Activated CD4-positive, alpha-beta memory T cell treated with anti-CD3 and anti-CD28 coated beads for 36 hours (primary cell): ENCODE data around the gene EPOP. TPM values are rescaled to one million over a fixed set of nuclear protein-coding genes. Genes with fewer than 3 reads are reported as not detected.

ENCODE experiments used
- CTCF ChIA-PET: fragments of 350-600 bp; sonication (Branson Sonifier 250); formaldehyde crosslinking; loops from one replicate; lab custom pipeline; 2021; ENCODE audit warnings: antibody characterized with exemption, inconsistent platforms; lab: Charles Lee
- POLR2A ChIA-PET: fragments of 350-600 bp; sonication (Branson Sonifier 250); formaldehyde crosslinking; loops from one replicate; lab custom pipeline; 2021; ENCODE audit warnings: antibody characterized with exemption; lab: Charles Lee
- DNase-seq: peaks from one replicate; pipeline ENCODE4 v3.0.0-alpha.2; 2020
- H3K27ac Mint-ChIP-seq: one replicate; pipeline ENCODE4 v1.8.0; 2021; ENCODE audit warnings: mixed read lengths
- H3K27me3 Mint-ChIP-seq: one replicate; pipeline ENCODE4 v1.8.0; 2021; ENCODE audit warnings: mixed read lengths
- H3K36me3 Mint-ChIP-seq: one replicate; pipeline ENCODE4 v1.8.0; 2021; ENCODE audit warnings: mixed read lengths
- H3K4me1 Mint-ChIP-seq: one replicate; pipeline ENCODE4 v1.8.0; 2021; ENCODE audit warnings: low read depth, mixed read lengths
- H3K4me3 Mint-ChIP-seq: one replicate; pipeline ENCODE4 v1.8.0; 2021; ENCODE audit warnings: mild to moderate bottlenecking, mixed read lengths
- H3K9me3 Mint-ChIP-seq: one replicate; pipeline ENCODE4 v1.8.0; 2021; ENCODE audit warnings: mixed read lengths
- intact Hi-C: fragments of 100-400 bp; cut with micrococcal nuclease; formaldehyde crosslinking; loops from one replicate; pipeline ENCODE4 v1.15.1; 2023
- total RNA-seq, 2 experiments: library from RNA; stranded (reverse); gene quantifications; one replicate each; pipeline ENCODE4 v1.2.3, GENCODE V29; 2021

EPOP gene
- total RNA-seq, 2 experiments from 2014 or later = 37.1 to 38.0 TPM

DNA sequence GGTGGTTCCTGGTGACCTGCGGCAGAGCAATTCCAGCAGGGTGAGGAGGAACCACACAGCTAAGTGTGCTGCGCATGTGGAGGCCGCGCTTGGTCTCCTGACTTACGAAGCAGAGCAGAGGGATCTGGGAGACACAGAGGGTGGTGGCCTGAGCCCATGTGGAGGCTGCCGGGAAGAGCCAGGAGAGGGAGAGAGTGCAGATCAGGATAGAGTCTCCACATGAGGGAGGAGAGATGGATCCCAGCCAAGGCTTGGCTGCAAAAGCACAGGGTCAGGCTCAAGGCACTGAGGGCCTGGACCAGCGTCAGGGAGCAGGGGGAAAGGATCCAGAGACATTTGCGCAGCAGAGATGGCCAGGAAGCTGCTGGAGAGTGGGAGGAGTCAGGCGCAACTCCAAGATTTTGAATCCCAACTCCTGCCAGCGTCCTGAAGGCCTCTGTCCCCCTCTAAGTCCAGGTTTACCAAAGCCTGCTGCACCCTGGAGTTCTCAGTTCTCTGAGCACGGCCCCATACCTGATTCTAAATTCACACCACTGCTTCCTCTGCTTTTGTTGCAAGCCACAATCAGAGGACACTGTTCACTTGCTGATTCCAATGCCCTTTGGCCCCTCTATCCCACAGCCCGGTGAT, 19.1 kb upstream of the EPOP start:
- no peak for DNase-seq
- intact Hi-C loops = no loop called here
- ChIA-PET POLR2A (interaction anchor here (0.6 kb wide), 1 partner anchor 1419 kb away, joined by 3 read pairs; no protein-coding TSS in a partner anchor), CTCF (interaction anchor here (1.0 kb wide), 1 partner anchor 17 kb away, joined by 3 read pairs; no protein-coding TSS in a partner anchor)
- Mint-ChIP-seq H3K27me3 (no peaks in the 10 kb centered on the region), H3K9me3 (no peaks in the 10 kb centered on the region), H3K27ac (no peak overlapping the region), H3K4me1 (peaks cover 17% of the 10 kb centered on the region), H3K36me3 (no peaks in the 10 kb centered on the region), H3K4me3 (no peak overlapping the region)

DNA sequence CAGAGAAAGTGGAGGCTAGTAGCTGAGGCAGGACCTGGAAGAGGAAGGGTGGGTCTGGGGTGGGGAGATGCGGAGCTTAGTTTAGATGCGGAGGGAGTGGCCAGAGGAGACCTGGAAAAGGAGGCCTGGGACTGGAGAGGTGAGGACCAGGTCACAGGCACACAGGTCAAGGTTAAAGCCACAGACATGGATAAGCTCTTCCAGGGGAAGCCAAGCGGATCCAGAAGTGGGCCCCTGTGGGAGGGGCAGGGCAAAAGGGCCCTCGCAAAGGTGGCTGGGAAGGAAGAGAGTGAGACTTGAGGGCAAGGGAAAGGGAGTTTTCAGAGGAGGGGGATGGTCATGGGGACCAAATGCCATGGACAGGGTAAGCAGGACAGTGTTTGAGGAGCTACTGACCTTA, 16.4 kb upstream of the EPOP start:
- Mint-ChIP-seq H3K27ac (no peak overlapping the region), H3K4me1 (peaks cover 5% of the 10 kb centered on the region), H3K27me3 (no peaks in the 10 kb centered on the region), H3K36me3 (no peaks in the 10 kb centered on the region), H3K4me3 (no peak overlapping the region), H3K9me3 (no peaks in the 10 kb centered on the region)
- DNase-seq = no peak
- POLR2A ChIA-PET = no interaction called here
- CTCF ChIA-PET = interaction anchor here (0.8 to 2.3 kb wide), 4 partner anchors 14 to 133 kb away, joined by 3 to 8 read pairs (median 6); no protein-coding TSS in a partner anchor
- intact Hi-C loops = no loop called here

DNA sequence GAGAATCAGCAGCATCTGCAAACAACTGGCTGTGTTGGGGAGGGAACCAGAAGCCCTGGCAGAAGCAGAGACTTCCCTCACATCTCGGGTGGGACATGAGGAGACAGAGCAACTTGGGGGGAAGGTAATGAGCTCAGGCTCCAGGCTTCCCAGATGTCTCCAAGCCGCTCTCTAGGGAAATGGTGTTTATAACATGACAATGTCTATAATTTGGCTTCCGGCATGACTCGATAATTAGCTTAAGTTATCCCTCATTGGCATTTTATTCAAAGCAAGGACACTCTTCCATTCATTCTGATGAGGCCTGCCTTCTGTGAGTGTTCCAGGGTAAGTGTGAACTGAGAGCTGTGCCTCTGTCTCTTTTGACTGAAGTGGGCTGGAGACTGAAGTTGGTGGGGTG, 15.6 kb upstream of the EPOP start:
- ChIA-PET POLR2A (interaction anchor here (0.7 kb wide), 1 partner anchor 73 kb away, joined by 3 read pairs; no protein-coding TSS in a partner anchor), CTCF (interaction anchor here (1.8 to 2.3 kb wide), 3 partner anchors 13 to 45 kb away, joined by 6 to 8 read pairs (median 7); no protein-coding TSS in a partner anchor)
- intact Hi-C loops = no loop called here

DNA sequence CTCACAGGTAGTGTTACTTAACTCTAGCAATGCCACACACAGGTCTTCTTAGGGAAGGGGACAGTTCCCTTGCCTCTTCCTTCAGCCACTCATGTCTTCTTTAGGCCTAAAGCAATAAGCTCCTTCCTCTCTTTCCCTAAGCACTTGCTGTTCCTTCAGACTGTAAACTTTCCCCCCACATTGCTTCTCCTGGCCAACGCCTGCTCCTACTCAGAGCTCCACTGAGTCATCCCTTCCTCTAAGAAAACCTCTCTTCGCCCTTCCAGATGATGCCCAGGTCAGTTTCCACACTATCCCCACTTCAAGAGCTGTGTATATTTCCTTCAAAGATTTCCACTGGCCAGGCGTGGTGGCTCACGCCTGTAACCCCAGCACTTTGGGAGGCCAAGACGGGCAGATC, 12.5 kb upstream of the EPOP start:
- Mint-ChIP-seq H3K4me1 (peaks cover 5% of the 10 kb centered on the region), H3K27me3 (no peaks in the 10 kb centered on the region), H3K4me3 (no peak overlapping the region), H3K36me3 (no peaks in the 10 kb centered on the region), H3K27ac (no peak overlapping the region), H3K9me3 (no peaks in the 10 kb centered on the region)
- POLR2A ChIA-PET = interaction anchor here (0.8 kb wide), 1 partner anchor 11 kb away, joined by 4 read pairs; no protein-coding TSS in a partner anchor
- CTCF ChIA-PET = interaction anchor here (1.0 to 3.1 kb wide), 3 partner anchors 10 to 48 kb away, joined by 3 to 13 read pairs (median 8); no protein-coding TSS in a partner anchor
- no peak for DNase-seq
- intact Hi-C loops = no loop called here

More for the DNA sequence above, 15.6 kb upstream of the EPOP start:
- Mint-ChIP-seq H3K4me1 (peaks cover 5% of the 10 kb centered on the region), H3K36me3 (no peaks in the 10 kb centered on the region), H3K4me3 (no peak overlapping the region), H3K27me3 (no peaks in the 10 kb centered on the region), H3K9me3 (no peaks in the 10 kb centered on the region), H3K27ac (no peak overlapping the region)
- DNase-seq = no peak

DNA sequence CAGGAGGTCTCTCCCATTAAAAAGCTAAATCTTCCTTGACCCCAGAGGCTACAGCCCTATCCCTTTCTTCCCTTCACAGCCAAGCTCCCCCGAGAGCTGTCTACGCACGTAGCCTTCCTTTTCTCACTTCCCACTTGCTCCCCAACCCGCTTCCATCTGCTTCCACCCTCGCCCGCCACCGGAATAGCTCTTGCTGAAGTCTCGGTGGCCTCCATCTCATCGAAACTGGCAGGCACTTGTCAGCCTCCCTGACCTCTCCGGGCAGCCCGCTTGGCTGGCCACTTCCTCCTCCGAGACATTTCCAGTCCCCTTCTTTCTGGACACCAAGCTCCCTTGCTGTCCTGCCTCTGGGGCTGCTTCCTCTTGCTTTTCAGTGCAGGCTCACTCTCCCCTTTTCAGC, 10.7 kb upstream of the EPOP start:
- Mint-ChIP-seq H3K27ac (no peak overlapping the region), H3K27me3 (no peaks in the 10 kb centered on the region), H3K9me3 (no peaks in the 10 kb centered on the region), H3K4me1 (peaks cover 5% of the 10 kb centered on the region), H3K4me3 (no peak overlapping the region), H3K36me3 (no peaks in the 10 kb centered on the region)
- CTCF ChIA-PET = interaction anchor here (1.6 to 3.1 kb wide), 2 partner anchors 46 to 49 kb away, joined by 3 to 13 read pairs; no protein-coding TSS in a partner anchor
- intact Hi-C loops = no loop called here
- DNase-seq = no peak
- POLR2A ChIA-PET = no interaction called here

DNA sequence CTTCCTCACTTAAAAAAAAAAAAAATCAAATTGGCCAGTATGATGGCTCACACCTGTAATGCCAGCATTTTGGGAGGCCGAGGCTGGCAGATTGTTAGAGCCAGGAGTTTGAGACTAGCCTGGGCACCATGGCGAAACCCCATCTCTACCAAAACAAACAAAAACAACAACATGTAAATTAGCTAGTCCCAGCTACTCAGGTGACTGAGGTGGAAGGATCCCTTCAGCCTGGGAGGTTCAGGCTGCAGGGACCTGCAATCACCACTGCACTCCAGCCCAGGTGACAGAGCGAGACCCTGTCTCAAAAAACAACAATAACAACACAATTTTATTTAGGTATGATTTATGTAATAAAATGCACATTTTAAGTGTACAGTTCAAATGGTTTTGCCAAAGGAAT, 6.3 kb upstream of the EPOP start:
- H3K4me3 Mint-ChIP-seq = no peak overlapping the region
- H3K9me3 Mint-ChIP-seq = no peaks in the 10 kb centered on the region
- no peaks in the 10 kb centered on the region for H3K36me3 Mint-ChIP-seq
- peaks cover 13% of the 10 kb centered on the region for H3K4me1 Mint-ChIP-seq
- ChIA-PET CTCF (interaction anchor here (1.4 to 10.4 kb wide), 3 partner anchors 13 to 53 kb away, joined by 3 to 210 read pairs (median 5); partner anchors contain the start of gene CISD3), POLR2A (no interaction called here)
- no peaks in the 10 kb centered on the region for H3K27me3 Mint-ChIP-seq
- intact Hi-C loops = no loop called here
- H3K27ac Mint-ChIP-seq = no peak overlapping the region
- DNase-seq = no peak

DNA sequence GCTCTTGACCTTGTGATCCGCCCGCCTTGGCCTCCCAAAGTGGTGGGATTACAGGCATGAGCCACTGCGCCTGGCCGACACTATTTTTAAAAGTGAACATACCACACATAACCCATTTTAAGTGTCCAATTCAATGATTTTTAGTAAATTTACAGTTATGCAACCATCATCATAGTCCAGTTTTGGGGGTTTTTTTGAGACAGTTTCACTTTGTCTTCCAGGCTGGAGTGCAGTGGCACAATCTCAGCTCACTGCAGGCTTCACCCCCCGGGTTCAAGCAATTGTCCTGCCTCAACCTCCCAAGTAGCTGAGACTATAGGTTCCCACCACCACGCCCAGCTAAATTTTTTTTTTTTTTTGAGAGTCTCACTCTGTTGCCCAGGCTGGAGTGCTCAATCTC, 3.1 kb upstream of the EPOP start:
- no peak overlapping the region for H3K4me3 Mint-ChIP-seq
- peaks cover 2% of the 10 kb centered on the region for H3K36me3 Mint-ChIP-seq
- peaks cover 27% of the 10 kb centered on the region for H3K4me1 Mint-ChIP-seq
- ChIA-PET POLR2A (interaction anchor here (0.6 to 5.7 kb wide), 4 partner anchors 25 to 192 kb away, joined by 3 to 100 read pairs (median 4); partner anchors contain the start of gene MLLT6), CTCF (interaction anchor here (0.7 to 10.4 kb wide), 12 partner anchors 10 to 487 kb away, joined by 3 to 210 read pairs (median 6); partner anchors contain the start of genes CISD3 and PSMB3)
- no peak for DNase-seq
- H3K27ac Mint-ChIP-seq = no peak overlapping the region
- no peaks in the 10 kb centered on the region for H3K9me3 Mint-ChIP-seq
- no peaks in the 10 kb centered on the region for H3K27me3 Mint-ChIP-seq
- intact Hi-C loops = loop anchor here (1.0 kb wide), 3 partner anchors 23 to 73 kb away; no protein-coding TSS in a partner anchor

DNA sequence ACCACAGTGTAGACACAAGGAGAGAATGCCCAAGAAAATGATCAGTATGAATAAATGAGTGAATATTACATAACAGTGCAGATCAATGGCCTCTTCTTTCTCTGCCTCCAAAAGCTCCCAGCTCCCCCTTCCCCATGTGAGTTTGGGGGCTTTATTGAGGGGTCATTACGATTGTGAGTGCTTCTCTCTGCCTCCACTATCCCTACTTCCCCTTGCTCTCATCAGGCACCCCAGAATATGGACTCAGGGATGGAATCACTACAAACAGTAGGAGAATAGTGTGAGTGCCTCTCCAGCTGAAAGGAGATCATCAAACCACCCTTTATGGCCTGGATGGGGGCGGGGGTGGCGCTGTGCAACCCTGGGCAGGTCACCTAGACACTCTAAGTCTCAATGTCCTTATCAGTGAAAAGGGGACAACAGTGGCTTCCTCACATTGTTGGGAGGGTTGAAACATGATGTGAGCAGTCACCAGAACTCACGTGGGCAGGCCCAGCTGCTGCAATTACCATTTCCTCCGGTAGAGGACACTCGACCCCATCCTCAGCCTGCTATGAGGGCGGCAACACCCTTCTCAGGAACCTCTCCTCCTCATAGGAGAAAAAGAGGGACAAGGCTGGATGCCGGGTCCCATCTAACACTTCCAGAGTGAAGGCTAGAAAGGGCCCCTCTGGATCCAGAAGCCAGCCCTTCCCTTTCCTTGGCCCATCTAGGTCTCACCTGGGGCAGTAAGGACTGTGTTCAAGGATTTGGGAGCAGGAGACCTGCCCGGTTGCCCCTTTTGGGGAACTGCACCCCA, 2.1 kb upstream of the EPOP start:
- Mint-ChIP-seq H3K4me1 (peaks cover 34% of the 10 kb centered on the region), H3K27ac (peak overlapping the region; percentile 93), H3K4me3 (no peak overlapping the region), H3K9me3 (no peaks in the 10 kb centered on the region), H3K36me3 (peaks cover 5% of the 10 kb centered on the region), H3K27me3 (peaks cover 2% of the 10 kb centered on the region)
- CTCF ChIA-PET = interaction anchor here (0.5 to 10.4 kb wide), 24 partner anchors 10 to 476 kb away, joined by 3 to 210 read pairs (median 6); partner anchors contain the start of genes CISD3, MLLT6, PIP4K2B and PSMB3
- peak; percentile 93 for DNase-seq
- POLR2A ChIA-PET = interaction anchor here (1.0 to 5.7 kb wide), 6 partner anchors 11 to 57 kb away, joined by 4 to 100 read pairs (median 4); partner anchors contain the start of genes CISD3 and MLLT6
- intact Hi-C loops = loop anchor here (1.0 kb wide), 3 partner anchors 24 to 74 kb away; no protein-coding TSS in a partner anchor

DNA sequence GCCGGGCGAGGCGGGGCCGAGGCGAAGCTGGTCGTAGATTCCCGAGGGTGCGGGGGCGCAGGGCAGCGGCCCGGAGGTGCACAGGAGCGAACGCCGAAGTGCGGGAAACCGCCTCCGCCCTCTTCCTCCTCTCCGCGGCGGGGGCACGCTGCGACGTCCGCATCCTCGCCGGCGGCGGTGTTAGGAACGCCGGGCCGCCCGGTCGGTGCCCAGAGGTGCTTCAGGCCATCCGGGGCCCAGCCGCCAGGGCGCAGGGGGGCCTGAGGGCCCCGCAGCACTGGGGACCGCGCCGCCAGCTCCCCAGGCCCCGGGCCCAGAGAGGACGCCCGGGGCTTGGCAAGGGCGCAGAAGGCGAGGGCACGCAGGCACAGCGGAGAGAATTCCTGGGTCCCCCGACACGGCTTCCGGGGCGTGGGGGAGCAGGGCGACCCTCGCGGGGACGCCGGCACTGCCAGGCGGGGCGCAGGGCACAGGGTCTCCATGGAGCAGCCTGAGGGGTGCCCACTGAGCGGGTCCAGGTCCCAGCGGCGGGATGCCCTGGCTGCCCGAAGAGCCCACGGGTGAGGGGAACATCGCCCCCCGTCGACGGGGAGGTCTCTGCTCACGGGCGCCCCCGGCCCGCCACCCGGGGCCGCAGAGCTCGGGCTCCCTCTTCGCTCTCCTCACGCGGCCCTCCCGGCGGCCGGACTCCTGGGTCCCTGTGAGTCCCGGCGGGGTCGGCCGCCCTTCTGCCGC, 576 bp downstream of the EPOP start:
- peaks cover 46% of the 10 kb centered on the region for H3K4me1 Mint-ChIP-seq
- intact Hi-C loops = loop anchor here (5.0 kb wide), 1 partner anchor 67 kb away; the partner anchor contains the start of gene SRCIN1
- H3K27ac Mint-ChIP-seq = no peak overlapping the region
- peak overlapping the region; percentile 56 for H3K4me3 Mint-ChIP-seq
- ChIA-PET CTCF (interaction anchor here (0.6 to 10.4 kb wide), 7 partner anchors 9 to 116 kb away, joined by 3 to 210 read pairs (median 13); partner anchors contain the start of genes CISD3, MLLT6 and PSMB3), POLR2A (interaction anchor here (2.4 to 5.7 kb wide), 2 partner anchors 29 to 57 kb away, joined by 10 to 100 read pairs; partner anchors contain the start of genes CISD3 and MLLT6)
- H3K27me3 Mint-ChIP-seq = peaks cover 16% of the 10 kb centered on the region
- peak; percentile 60 for DNase-seq
- no peaks in the 10 kb centered on the region for H3K9me3 Mint-ChIP-seq
- H3K36me3 Mint-ChIP-seq = peaks cover 8% of the 10 kb centered on the region

DNA sequence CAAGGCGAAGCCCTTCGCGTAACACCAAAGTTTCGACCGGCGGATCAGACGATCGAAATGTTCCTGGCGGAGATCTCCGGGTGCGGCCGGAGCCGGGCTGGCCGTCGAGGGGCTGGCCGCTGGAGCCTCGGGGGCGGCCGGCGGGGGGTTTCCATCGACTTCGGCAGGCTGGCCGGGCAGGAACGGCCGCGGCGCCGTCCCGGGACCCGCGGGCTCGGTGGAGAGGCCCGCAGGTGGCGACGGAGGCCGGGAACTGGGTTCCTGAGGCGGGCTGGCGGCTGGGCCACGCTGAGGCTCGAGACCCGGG, 1.1 kb downstream of the EPOP start:
- ChIA-PET POLR2A (interaction anchor here (2.4 to 5.7 kb wide), 2 partner anchors 29 to 57 kb away, joined by 10 to 100 read pairs; partner anchors contain the start of genes CISD3 and MLLT6), CTCF (interaction anchor here (2.0 to 10.4 kb wide), 4 partner anchors 32 to 115 kb away, joined by 11 to 210 read pairs (median 22); partner anchors contain the start of genes CISD3 and MLLT6)
- DNase-seq = no peak
- Mint-ChIP-seq H3K27ac (no peak overlapping the region), H3K27me3 (peaks cover 21% of the 10 kb centered on the region), H3K4me1 (peaks cover 46% of the 10 kb centered on the region), H3K4me3 (peak overlapping the region; percentile 68), H3K36me3 (peaks cover 8% of the 10 kb centered on the region), H3K9me3 (no peaks in the 10 kb centered on the region)
- intact Hi-C loops = loop anchor here (5.0 kb wide), 1 partner anchor 66 kb away; the partner anchor contains the start of gene SRCIN1
